Measurements from ENCODE around the gene IDI2. TPM values are rescaled to one million over a fixed set of nuclear protein-coding genes. Genes with fewer than 3 reads are reported as not detected.

Gene IDI2
- total RNA-seq, 3 donors from 2014 or later (not counting 1 experiment from before 2014, with no cell fraction given), result not detected

- Histone ChIP-seq H3K9me3 (ENCODE audit: control insufficient read depth, insufficient read depth, low read length) (no peaks in the 10 kb centered on the region), H3K36me3 (ENCODE audit: control insufficient read depth, insufficient read depth, low read length) (no peaks in the 10 kb centered on the region), H3K4me3 (ENCODE audit: low read length) (no peak overlapping the region), H3K4me1 (ENCODE audit: control insufficient read depth, insufficient read depth, low read length) (no peaks in the 10 kb centered on the region), H3K27ac (ENCODE audit: low read length) (no peak overlapping the region), H3K27me3 (ENCODE audit: control insufficient read depth, insufficient read depth, low read length) (no peaks in the 10 kb centered on the region)
- Mint-ChIP-seq H3K9me3 (no peaks in the 10 kb centered on the region), H3K4me1 (no peaks in the 10 kb centered on the region), H3K36me3 (no peaks in the 10 kb centered on the region), H3K27ac (no peak overlapping the region), H3K4me3 (no peak overlapping the region), H3K27me3 (ENCODE audit: low read depth in 2 of 2) (no peaks in the 10 kb centered on the region)
- WGBS (ENCODE audit: insufficient coverage), result 99% methylated on average over 7 of the region's 7 CpGs
- TF ChIP-seq, protein P1, sequence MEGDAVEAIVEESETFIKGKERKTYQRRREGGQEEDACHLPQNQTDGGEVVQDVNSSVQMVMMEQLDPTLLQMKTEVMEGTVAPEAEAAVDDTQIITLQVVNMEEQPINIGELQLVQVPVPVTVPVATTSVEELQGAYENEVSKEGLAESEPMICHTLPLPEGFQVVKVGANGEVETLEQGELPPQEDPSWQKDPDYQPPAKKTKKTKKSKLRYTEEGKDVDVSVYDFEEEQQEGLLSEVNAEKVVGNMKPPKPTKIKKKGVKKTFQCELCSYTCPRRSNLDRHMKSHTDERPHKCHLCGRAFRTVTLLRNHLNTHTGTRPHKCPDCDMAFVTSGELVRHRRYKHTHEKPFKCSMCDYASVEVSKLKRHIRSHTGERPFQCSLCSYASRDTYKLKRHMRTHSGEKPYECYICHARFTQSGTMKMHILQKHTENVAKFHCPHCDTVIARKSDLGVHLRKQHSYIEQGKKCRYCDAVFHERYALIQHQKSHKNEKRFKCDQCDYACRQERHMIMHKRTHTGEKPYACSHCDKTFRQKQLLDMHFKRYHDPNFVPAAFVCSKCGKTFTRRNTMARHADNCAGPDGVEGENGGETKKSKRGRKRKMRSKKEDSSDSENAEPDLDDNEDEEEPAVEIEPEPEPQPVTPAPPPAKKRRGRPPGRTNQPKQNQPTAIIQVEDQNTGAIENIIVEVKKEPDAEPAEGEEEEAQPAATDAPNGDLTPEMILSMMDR (IDR thresholded peaks at IDR 0.05), result no peak
- intact Hi-C loops (cut with micrococcal nuclease), result no loop called here
- no peak for DNase-seq
- ATAC-seq, result no peak
Observed at GRCh38 chr10:1029838-1030237, 4.2 kb upstream of the IDI2 start.

DNA sequence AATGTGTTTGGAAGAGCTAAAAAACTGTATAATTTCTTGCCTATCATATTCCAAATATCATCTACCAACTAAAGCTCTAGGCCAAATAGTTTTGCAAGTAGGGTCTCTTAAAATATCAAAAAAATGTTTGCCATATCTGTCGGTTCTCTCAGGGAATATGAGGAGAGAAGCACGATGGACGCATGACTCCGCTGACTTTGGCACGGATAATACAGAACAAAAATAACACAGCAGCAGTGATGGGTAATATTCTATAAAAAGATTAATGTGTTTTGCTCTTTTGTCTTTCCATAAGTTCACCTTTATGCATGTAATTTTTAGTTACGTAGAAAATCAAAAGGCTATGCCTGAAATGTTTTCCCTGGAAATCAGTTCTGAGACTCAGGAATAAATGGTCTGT is 919 bp upstream of the IDI2 start:
- Mint-ChIP-seq H3K4me3 (no peak overlapping the region), H3K36me3 (no peaks in the 10 kb centered on the region), H3K9me3 (no peaks in the 10 kb centered on the region), H3K4me1 (peaks cover 0 to 1% of the 10 kb centered on the region in 2 donors), H3K27ac (no peak overlapping the region), H3K27me3 (ENCODE audit: low read depth in 2 of 2) (no peaks in the 10 kb centered on the region)
- no peak overlapping the region for H3K4me3 ChIP-seq (ENCODE audit: low read length)
- DNase-seq, result no peak
- H3K4me1 ChIP-seq (ENCODE audit: control insufficient read depth, insufficient read depth, low read length), result no peaks in the 10 kb centered on the region
- intact Hi-C loops (cut with micrococcal nuclease), result no loop called here
- 98% methylated on average over 6 of the region's 6 CpGs for WGBS (ENCODE audit: insufficient coverage)
- H3K27ac ChIP-seq (ENCODE audit: low read length), result no peak overlapping the region
- ATAC-seq, result no peak
- TF ChIP-seq, protein P1 (IDR thresholded peaks at IDR 0.05), result no peak
- H3K9me3 ChIP-seq (ENCODE audit: control insufficient read depth, insufficient read depth, low read length), result no peaks in the 10 kb centered on the region
- no peaks in the 10 kb centered on the region for H3K36me3 ChIP-seq (ENCODE audit: control insufficient read depth, insufficient read depth, low read length)
- no peaks in the 10 kb centered on the region for H3K27me3 ChIP-seq (ENCODE audit: control insufficient read depth, insufficient read depth, low read length)

GRCh38 chr10:1024103-1024502 is 1.6 kb downstream of the IDI2 start:
- H3K36me3 ChIP-seq (ENCODE audit: control insufficient read depth, insufficient read depth, low read length), result no peaks in the 10 kb centered on the region
- 97% methylated on average over 12 of the region's 12 CpGs for WGBS (ENCODE audit: insufficient coverage)
- intact Hi-C loops (cut with micrococcal nuclease), result no loop called here

GRCh38 chr10:1022413-1022812 is 3.2 kb downstream of the IDI2 start:
- Mint-ChIP-seq H3K4me1 (peaks cover 0 to 8% of the 10 kb centered on the region in 2 donors), H3K4me3 (no peak overlapping the region), H3K27me3 (ENCODE audit: low read depth in 2 of 2) (no peaks in the 10 kb centered on the region), H3K27ac (no peak overlapping the region), H3K36me3 (peaks cover 3% of the 10 kb centered on the region), H3K9me3 (no peaks in the 10 kb centered on the region)
- no peaks in the 10 kb centered on the region for H3K27me3 ChIP-seq (ENCODE audit: control insufficient read depth, insufficient read depth, low read length)
- H3K4me1 ChIP-seq (ENCODE audit: control insufficient read depth, insufficient read depth, low read length), result no peaks in the 10 kb centered on the region
- 91% methylated on average over 12 of the region's 12 CpGs for WGBS (ENCODE audit: insufficient coverage)
- DNase-seq (no peak), ATAC-seq (no peak)
- no peak overlapping the region for H3K27ac ChIP-seq (ENCODE audit: low read length)
- TF ChIP-seq, protein P1 (IDR thresholded peaks at IDR 0.05), result no peak
- no peak overlapping the region for H3K4me3 ChIP-seq (ENCODE audit: low read length)
- intact Hi-C loops (cut with micrococcal nuclease), result no loop called here
- H3K9me3 ChIP-seq (ENCODE audit: control insufficient read depth, insufficient read depth, low read length), result no peaks in the 10 kb centered on the region
- peaks cover 8% of the 10 kb centered on the region for H3K36me3 ChIP-seq (ENCODE audit: control insufficient read depth, insufficient read depth, low read length)

More at GRCh38 chr10:1024103-1024502, 1.6 kb downstream of the IDI2 start:
- TF ChIP-seq, protein P1 (IDR thresholded peaks at IDR 0.05), result no peak
- H3K4me1 Mint-ChIP-seq, result peaks cover 0 to 8% of the 10 kb centered on the region in 2 donors
- DNase-seq, result no peak
- Histone ChIP-seq H3K27ac (ENCODE audit: low read length) (no peak overlapping the region), H3K9me3 (ENCODE audit: control insufficient read depth, insufficient read depth, low read length) (no peaks in the 10 kb centered on the region), H3K4me3 (ENCODE audit: low read length) (no peak overlapping the region), H3K4me1 (ENCODE audit: control insufficient read depth, insufficient read depth, low read length) (no peaks in the 10 kb centered on the region), H3K27me3 (ENCODE audit: control insufficient read depth, insufficient read depth, low read length) (no peaks in the 10 kb centered on the region)
- no peak overlapping the region for H3K27ac Mint-ChIP-seq
- H3K36me3 Mint-ChIP-seq, result no peaks in the 10 kb centered on the region
- H3K4me3 Mint-ChIP-seq, result no peak overlapping the region
- no peaks in the 10 kb centered on the region for H3K27me3 Mint-ChIP-seq (ENCODE audit: low read depth in 2 of 2)
- H3K9me3 Mint-ChIP-seq, result no peaks in the 10 kb centered on the region
- ATAC-seq, result no peak
